ENCODE data around the gene ACOT7.

Gene ACOT7

GRCh38 chr1:6251681-6252373 is 141.7 kb downstream of the ACOT7 start:
- no peak for DNase-seq (ENCODE audit: low read depth in 2 of 2)

- no peak for DNase-seq (ENCODE audit: low read depth in 2 of 2)
Measured at GRCh38 chr1:6251233-6251632, 142.3 kb downstream of the ACOT7 start.

GRCh38 chr1:6249739-6250689 is 143.6 kb downstream of the ACOT7 start:
- no peak for DNase-seq (ENCODE audit: low read depth in 2 of 2)

GRCh38 chr1:6248932-6249738 is 144.4 kb downstream of the ACOT7 start:
- DNase-seq (ENCODE audit: low read depth in 2 of 2), result no peak

GRCh38 chr1:6248161-6248776 is 145.3 kb downstream of the ACOT7 start:
- DNase-seq (ENCODE audit: low read depth in 2 of 2), result no peak

GRCh38 chr1:6247651-6248050 is 145.9 kb downstream of the ACOT7 start:
- no peak for DNase-seq (ENCODE audit: low read depth in 2 of 2)

- no peak for DNase-seq (ENCODE audit: low read depth in 2 of 2)
Measured at GRCh38 chr1:6246497-6247467, 146.8 kb downstream of the ACOT7 start.

GRCh38 chr1:6245869-6246496 is 147.6 kb downstream of the ACOT7 start:
- no peak for DNase-seq (ENCODE audit: low read depth in 2 of 2)

GRCh38 chr1:6245086-6245868 is 148.3 kb downstream of the ACOT7 start:
- DNase-seq (ENCODE audit: low read depth in 2 of 2), result peak; percentile 26 to 29

GRCh38 chr1:6244401-6245049 is 149.0 kb downstream of the ACOT7 start:
- no peak for DNase-seq (ENCODE audit: low read depth in 2 of 2)

GRCh38 chr1:6243993-6244392 is 149.6 kb downstream of the ACOT7 start, which contains the start of gene HES3:
Gene HES3, plus strand, starts transcription at chr1:6244179. Its CDS starts 187 bp downstream, at chr1:6244366.
- DNase-seq (ENCODE audit: low read depth in 2 of 2), result no peak

GRCh38 chr1:6243053-6243834 is 150.3 kb downstream of the ACOT7 start:
- DNase-seq (ENCODE audit: low read depth in 2 of 2), result no peak

GRCh38 chr1:6241887-6242740 is 151.5 kb downstream of the ACOT7 start:
- DNase-seq (ENCODE audit: low read depth in 2 of 2), result no peak

- DNase-seq (ENCODE audit: low read depth in 2 of 2), result no peak
Measured at GRCh38 chr1:6241107-6241886, 152.3 kb downstream of the ACOT7 start.

GRCh38 chr1:6239950-6240768 is 153.4 kb downstream of the ACOT7 start:
- peak; percentile 28 to 29 for DNase-seq (ENCODE audit: low read depth in 2 of 2)
